Testis (tissue), 3 donors: Measurements from ENCODE around the gene HOXD11. TPM values are rescaled to one million over a fixed set of nuclear protein-coding genes. Genes with fewer than 3 reads are reported as not detected.

Experiments used
- DNase-seq: peaks from one replicate; pipeline ENCODE4 v3.0.0-alpha.2; 2019
- H3K27ac ChIP-seq, 2 donors: fragments of 200-600 bp; sonication (generic); one replicate each; pipeline ENCODE4 v1.5.1; 2019
- H3K27me3 ChIP-seq: fragments of 200-600 bp; sonication (generic); one replicate; pipeline ENCODE4 v1.5.1; 2019
- H3K36me3 ChIP-seq: fragments of 200-600 bp; sonication (generic); one replicate; pipeline ENCODE4 v1.5.1; 2017; ENCODE audit warnings: low read depth; ENCODE audit errors: missing control alignments
- H3K4me1 ChIP-seq: fragments of 200-600 bp; sonication (generic); one replicate; pipeline ENCODE4 v1.5.1; 2019
- H3K4me3 ChIP-seq, 2 donors: fragments of 200-600 bp; sonication (generic); one replicate each; pipeline ENCODE4 v1.5.1; 2017 to 2019
- H3K9me3 ChIP-seq: fragments of 200-600 bp; sonication (generic); one replicate; pipeline ENCODE4 v1.5.1; 2017
- CTCF ChIP-seq, 3 experiments: fragments of 450-650 bp in 2 of 3; fragments of 200-600 bp in 1 of 3; sonication (generic) in 1 of 3; IDR thresholded peaks; one replicate each; pipeline ENCODE4 v1.5.1; 2016 to 2019; ENCODE audit warnings: antibody characterized with exemption in 3 of 3, mild to moderate bottlenecking in 2 of 3, moderate library complexity in 1 of 3
- POLR2A ChIP-seq: fragments of 450-650 bp; IDR thresholded peaks from one replicate; pipeline ENCODE4 v1.6.1; 2017; ENCODE audit warnings: antibody characterized with exemption, mild to moderate bottlenecking, moderate library complexity
- WGBS, 2 donors: methylation state at CpG; one replicate each; pipeline ENCODE4 v1.1.5; 2018; 5-methylcytosine and 5-hydroxymethylcytosine counted together
- intact Hi-C: fragments of 100-400 bp; cut with DNase I; formaldehyde crosslinking; loops from one replicate; pipeline ENCODE4 v1.15.1; 2023; ENCODE audit warnings: low total_unique reads
- polyA plus RNA-seq: library from polyadenylated mRNA; stranded (reverse); fragments of 350-450 nt; fragmentation: Illumina TruSeq; extraction: RNeasy Lipid Tissue Mini Kit (QIAGEN cat#74804); gene quantifications from one replicate; pipeline ENCODE4 v1.2.3, GENCODE V29; 2014; ENCODE audit warnings: low read depth, low replicate concordance; ENCODE audit not compliant: insufficient read depth
- total RNA-seq, 2 donors: library from RNA; depleted of rRNA; stranded (reverse); fragments of >200 nt; gene quantifications; one replicate each; pipeline ENCODE4 v1.2.3, GENCODE V29; 2016

Gene HOXD11
- total and polyA plus RNA-seq, 3 donors from 2014 or later = 0.29 to 1.7 (median 0.62) TPM

DNA sequence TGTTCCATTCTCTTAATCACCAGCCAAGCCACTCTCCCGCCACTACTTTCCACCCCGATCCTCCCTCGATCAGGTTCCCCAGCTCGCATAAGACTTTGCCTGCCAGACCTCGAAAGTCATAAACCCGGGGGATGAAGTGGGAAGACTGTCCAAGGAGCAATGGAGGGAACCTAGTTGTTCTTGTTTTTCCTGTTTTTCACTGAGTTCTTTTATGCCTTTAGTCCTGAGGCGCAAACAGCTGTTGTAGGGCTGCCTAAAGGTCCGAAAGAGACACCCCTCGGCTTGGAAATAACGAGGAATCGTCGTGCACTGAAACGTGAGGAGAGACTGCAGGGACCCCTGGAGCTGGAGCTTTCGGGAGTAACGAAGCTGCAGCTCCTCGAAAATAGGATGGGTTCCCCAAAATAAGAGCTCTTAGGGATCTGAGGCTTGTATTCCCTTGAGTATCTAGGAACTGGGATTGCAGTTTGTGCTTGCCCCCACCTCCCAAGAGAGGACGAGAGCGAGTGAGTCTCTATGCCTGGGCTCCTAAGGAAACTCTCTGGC, 9.2 kb upstream of the HOXD11 start:
- H3K9me3 ChIP-seq = no peaks in the 10 kb centered on the region

DNA sequence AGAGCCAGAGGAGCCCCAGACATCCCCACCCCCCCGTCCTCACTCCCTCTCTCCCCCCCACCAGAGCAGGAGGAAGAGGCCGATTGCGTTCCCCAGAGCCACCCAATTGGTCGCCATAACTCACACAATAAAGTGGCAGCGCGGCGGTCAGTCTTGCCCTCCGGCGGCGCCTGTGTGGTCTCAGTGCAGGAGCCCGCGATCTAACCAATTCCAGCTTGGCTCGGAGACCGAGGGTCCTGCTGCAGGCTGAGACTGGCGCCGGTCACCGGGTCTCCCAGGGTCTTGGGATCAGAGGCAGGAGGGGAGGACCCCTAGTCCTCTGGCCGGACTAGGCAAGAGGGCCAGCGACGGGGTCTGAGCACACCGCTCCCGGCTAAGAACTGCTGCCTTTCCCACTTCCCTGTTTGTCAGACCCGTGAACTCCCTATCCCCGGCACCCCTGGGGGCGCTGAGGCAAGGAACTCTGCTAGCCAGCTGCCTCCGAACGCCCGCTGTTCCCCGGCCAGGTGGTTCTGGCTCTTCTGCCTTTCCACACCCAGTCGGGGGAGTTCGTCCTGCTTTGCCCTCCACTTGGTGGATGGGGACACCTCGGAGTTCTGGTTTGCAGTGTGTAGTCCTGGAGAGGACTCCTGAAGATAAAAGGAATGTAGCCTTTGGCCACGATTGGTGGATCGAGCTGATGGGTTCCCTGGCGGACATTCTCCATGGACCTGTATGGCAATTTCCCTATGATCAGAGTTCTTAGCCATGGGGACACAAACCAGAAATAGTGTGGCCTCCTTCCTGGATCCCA, 8.5 kb upstream of the HOXD11 start:
- H3K9me3 ChIP-seq = no peaks in the 10 kb centered on the region
- no peak overlapping the region for H3K4me3 ChIP-seq
- intact Hi-C loops = no loop called here
- H3K36me3 ChIP-seq = no peaks in the 10 kb centered on the region
- H3K27ac ChIP-seq = no peak overlapping the region
- TF ChIP-seq CTCF (IDR thresholded peaks at IDR 0.05) (no peak), POLR2A (no peak)
- peaks cover 11% of the 10 kb centered on the region for H3K27me3 ChIP-seq
- H3K4me1 ChIP-seq = peaks cover 9% of the 10 kb centered on the region
- no peak for DNase-seq
- WGBS, 2 donors = 8 to 13% methylated on average over 11 to 35 of the region's 35 CpGs

More for the DNA sequence above, 9.2 kb upstream of the HOXD11 start:
- H3K27ac ChIP-seq = no peak overlapping the region
- no peak overlapping the region for H3K4me3 ChIP-seq
- H3K4me1 ChIP-seq = peaks cover 9% of the 10 kb centered on the region
- DNase-seq = no peak
- intact Hi-C loops = no loop called here
- 8 to 9% methylated on average over 17 to 18 of the region's 18 CpGs for WGBS, 2 donors
- H3K27me3 ChIP-seq = peaks cover 11% of the 10 kb centered on the region
- H3K36me3 ChIP-seq = no peaks in the 10 kb centered on the region
- TF ChIP-seq CTCF (IDR thresholded peaks at IDR 0.05) (no peak), POLR2A (no peak)

DNA sequence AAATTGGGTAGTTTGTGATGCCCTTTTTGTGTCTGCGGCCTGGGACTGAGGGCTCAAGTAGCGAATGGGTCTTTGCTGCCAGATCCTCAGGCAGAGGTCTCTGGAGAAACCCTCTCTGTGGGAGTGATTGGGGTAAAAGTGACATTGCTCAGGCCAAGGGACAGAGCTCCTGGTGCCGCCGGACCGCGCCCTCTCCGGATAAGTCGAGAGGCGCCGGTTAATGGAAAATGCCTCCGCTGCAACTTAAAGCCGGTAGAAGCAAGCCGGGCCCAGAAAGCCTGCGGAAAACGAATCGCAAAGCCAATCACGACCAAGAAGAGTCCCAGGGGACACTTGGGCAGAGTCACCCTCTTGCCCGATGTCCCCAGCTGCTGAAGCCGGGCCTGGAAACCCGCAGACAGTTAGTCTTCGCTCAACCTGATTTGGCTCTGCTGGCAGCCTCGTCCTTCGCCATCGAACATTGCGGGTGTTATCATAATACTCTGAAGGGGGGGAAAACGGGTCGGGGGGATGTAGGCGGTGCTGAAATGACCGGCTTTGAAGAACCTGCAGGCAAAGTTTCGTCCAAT, 7.8 kb upstream of the HOXD11 start:
- 7 to 11% methylated on average over 28 to 30 of the region's 30 CpGs for WGBS, 2 donors

GRCh38 chr2:176099728-176100546, 7.1 kb upstream of the HOXD11 start, which contains the start of gene HOXD12:
Gene HOXD12 (plus strand): TSS chr2:176099795. CDS start chr2:176099802, 7 bp downstream.
- Histone ChIP-seq H3K9me3 (no peaks in the 10 kb centered on the region), H3K4me3 (no peak within 1 kb of the TSS), H3K27me3 (peaks cover 11% of the 10 kb centered on the region), H3K4me1 (peaks cover 13% of the 10 kb centered on the region), H3K27ac (no peak within 1 kb of the TSS), H3K36me3 (no peaks in the 10 kb centered on the region)
- TF ChIP-seq CTCF (IDR thresholded peaks at IDR 0.05) = no peak
- no peak for TF ChIP-seq POLR2A
- WGBS, 2 donors = 6% methylated on average over 17 to 61 of the region's 70 CpGs
- DNase-seq = no peak
- intact Hi-C loops = no loop called here

More for the DNA sequence above, 7.8 kb upstream of the HOXD11 start:
- Histone ChIP-seq H3K4me3 (no peak overlapping the region), H3K27ac (no peak overlapping the region), H3K4me1 (peaks cover 11% of the 10 kb centered on the region), H3K27me3 (peaks cover 11% of the 10 kb centered on the region), H3K36me3 (no peaks in the 10 kb centered on the region), H3K9me3 (no peaks in the 10 kb centered on the region)
- DNase-seq = no peak
- TF ChIP-seq CTCF (IDR thresholded peaks at IDR 0.05) (no peak), POLR2A (no peak)
- intact Hi-C loops = no loop called here
